GM18909 (cell line): Measurements from ENCODE around the gene PKLR.
A peak's percentile ranks its signal among the peaks of the same experiment; 100 is the strongest.
"Not testable (repeated sequence)": the region's sequence is repeated elsewhere in the genome, so short reads cannot be mapped to it uniquely, and the experiment has no call there.

Source experiments
- ATAC-seq: cut with Tn5 transposase; IDR thresholded peaks from one replicate; pipeline ENCODE4 v1.9.1; 2021; ENCODE audit warnings: mild to moderate bottlenecking; ENCODE audit not compliant: unreplicated experiment, poor library complexity

The PKLR gene

GRCh38 chr1:155301342-155301841, at the start of gene PKLR:
TSS of gene PKLR (minus strand) at chr1:155301438. CDS start at chr1:155301395, 43 bp downstream.
- no peak for ATAC-seq

- ATAC-seq = no peak
Measured at GRCh38 chr1:155342842-155343241, 41.6 kb upstream of the PKLR start.

GRCh38 chr1:155339515-155340097, 38.4 kb upstream of the PKLR start:
- ATAC-seq = no peak

GRCh38 chr1:155334962-155335361, 33.7 kb upstream of the PKLR start:
- ATAC-seq = no peak

GRCh38 chr1:155329980-155330598, 28.9 kb upstream of the PKLR start:
- no peak for ATAC-seq

GRCh38 chr1:155328856-155329255, 27.6 kb upstream of the PKLR start:
- not testable (repeated sequence) for ATAC-seq

GRCh38 chr1:155327981-155328380, 26.7 kb upstream of the PKLR start:
- ATAC-seq = no peak

- ATAC-seq = no peak
Measured at GRCh38 chr1:155326631-155327037, 25.4 kb upstream of the PKLR start.

- ATAC-seq = no peak
Measured at GRCh38 chr1:155326020-155326526, 24.8 kb upstream of the PKLR start.

GRCh38 chr1:155325603-155325893, 24.3 kb upstream of the PKLR start:
- ATAC-seq = no peak

- no peak for ATAC-seq
Measured at GRCh38 chr1:155324717-155325602, 23.7 kb upstream of the PKLR start.

- ATAC-seq = peak; percentile 63
Measured at GRCh38 chr1:155324037-155324716, 22.9 kb upstream of the PKLR start.

- peak; percentile 46 for ATAC-seq
Measured at GRCh38 chr1:155323729-155324036, 22.4 kb upstream of the PKLR start.

- ATAC-seq = peak; percentile 43
Measured at GRCh38 chr1:155322953-155323728, 21.9 kb upstream of the PKLR start.

- ATAC-seq = no peak
Measured at GRCh38 chr1:155322571-155322952, 21.3 kb upstream of the PKLR start.

- no peak for ATAC-seq
Measured at GRCh38 chr1:155321639-155322503, 20.6 kb upstream of the PKLR start.

- no peak for ATAC-seq
Measured at GRCh38 chr1:155320661-155321617, 19.7 kb upstream of the PKLR start, which contains the start of gene RUSC1. TSS of gene RUSC1 (plus strand) at chr1:155320894. CDS start at chr1:155321774, 880 bp downstream.

GRCh38 chr1:155320252-155320651, 19.0 kb upstream of the PKLR start:
- no peak for ATAC-seq
